HepG2 (cell line): ENCODE data around the gene NOTUM. TPM values are rescaled to one million over a fixed set of nuclear protein-coding genes. Genes with fewer than 3 reads are reported as not detected.

Source experiments
- BORCS8-MEF2B ChIP-seq: sonication (generic); formaldehyde crosslinking; IDR thresholded peaks from 2 replicates; pipeline ENCODE4 v1.8.0; 2022; ENCODE audit warnings: mild to moderate bottlenecking, missing genetic modification reagents
- DPF2 ChIP-seq: sonication (generic); formaldehyde crosslinking; IDR thresholded peaks from 2 replicates; pipeline ENCODE4 v1.4.0; 2020; ENCODE audit warnings: mild to moderate bottlenecking, low read depth, missing genetic modification reagents, borderline replicate concordance
- FOXA3 ChIP-seq: IDR thresholded peaks from 2 replicates; pipeline ENCODE4 v1.6.1; 2016; ENCODE audit warnings: missing genetic modification reagents, missing compliant biosample characterization
- GABPB1 ChIP-seq: IDR thresholded peaks from 2 replicates; pipeline ENCODE4 v1.6.1; 2016; ENCODE audit warnings: mild to moderate bottlenecking, missing genetic modification reagents, moderate library complexity, missing compliant biosample characterization
- MTF2 ChIP-seq: sonication (generic); formaldehyde crosslinking; IDR thresholded peaks from 2 replicates; pipeline ENCODE4 v1.5.0; 2020; ENCODE audit warnings: missing genetic modification reagents, borderline replicate concordance
- NKX3-1 ChIP-seq: sonication (generic); formaldehyde crosslinking; IDR thresholded peaks from 2 replicates; pipeline ENCODE4 v1.5.0; 2020; ENCODE audit warnings: missing genetic modification reagents
- NONO ChIP-seq, 2 experiments: fragments of 450-650 bp in 1 of 2; sonication (generic) in 1 of 2; formaldehyde crosslinking in 1 of 2; IDR thresholded peaks in 1 of 2; conservative IDR thresholded peaks in 1 of 2; 2 replicates each; pipeline versions ENCODE4 v1.6.1 to v1.8.0; 2017 to 2022; ENCODE audit warnings: mild to moderate bottlenecking in 1 of 2, missing genetic modification reagents in 1 of 2, moderate library complexity in 1 of 2
- NPAS2 ChIP-seq: sonication (generic); formaldehyde crosslinking; IDR thresholded peaks from 2 replicates; pipeline ENCODE4 v1.8.0; 2022; ENCODE audit warnings: mild to moderate bottlenecking, missing genetic modification reagents, borderline replicate concordance
- NR2F6 ChIP-seq, 2 experiments: IDR thresholded peaks; 2 replicates each; pipeline ENCODE4 v1.6.1; 2016; ENCODE audit warnings: antibody characterized with exemption in 1 of 2, mild to moderate bottlenecking in 1 of 2
- PHF21A ChIP-seq: sonication (generic); formaldehyde crosslinking; IDR thresholded peaks from 2 replicates; pipeline ENCODE4 v1.5.0; 2020; ENCODE audit warnings: mild to moderate bottlenecking, missing genetic modification reagents
- RARA ChIP-seq: IDR thresholded peaks from 2 replicates; pipeline ENCODE4 v1.6.1; 2016; ENCODE audit warnings: missing genetic modification reagents, missing compliant biosample characterization
- ZMYM2 ChIP-seq: sonication (generic); formaldehyde crosslinking; IDR thresholded peaks from 2 replicates; pipeline ENCODE4 v1.8.0; 2022; ENCODE audit warnings: mild to moderate bottlenecking, missing genetic modification reagents
- ZNF121 ChIP-seq: sonication (generic); formaldehyde crosslinking; IDR thresholded peaks from 2 replicates; pipeline ENCODE4 v1.5.0; 2020; ENCODE audit warnings: mild to moderate bottlenecking, missing genetic modification reagents
- ZNF224 ChIP-seq: sonication (generic); formaldehyde crosslinking; IDR thresholded peaks from 2 replicates; pipeline ENCODE4 v1.5.0; 2020; ENCODE audit warnings: mild to moderate bottlenecking, missing genetic modification reagents
- ZNF549 ChIP-seq: sonication (generic); formaldehyde crosslinking; IDR thresholded peaks from 2 replicates; pipeline ENCODE4 v1.5.0; 2020; ENCODE audit warnings: missing genetic modification reagents
- ZNF569 ChIP-seq: sonication (generic); formaldehyde crosslinking; IDR thresholded peaks from 2 replicates; pipeline ENCODE4 v1.5.0; 2020; ENCODE audit warnings: mild to moderate bottlenecking, missing genetic modification reagents, moderate library complexity, borderline replicate concordance
- ZNF749 ChIP-seq: sonication (generic); formaldehyde crosslinking; IDR thresholded peaks from 2 replicates; pipeline ENCODE4 v1.8.0; 2022; ENCODE audit warnings: mild to moderate bottlenecking, missing genetic modification reagents, moderate library complexity, borderline replicate concordance
- polyA plus RNA-seq, 8 experiments: library from polyadenylated mRNA; depleted of rRNA in 3 of 8; stranded (reverse) in 7 of 8; unstranded in 1 of 8; fragments of >200 nt; fragmentation: Illumina TruSeq in 4 of 8; extraction: Trizol in 4 of 8; gene quantifications; 2 replicates each; pipeline versions ENCODE4 v1.2.1 to v1.2.3, GENCODE V29; 2011 to 2016; ENCODE audit warnings: low read depth in 4 of 8, missing spikeins in 1 of 8, mixed read lengths in 1 of 8; ENCODE audit not compliant: insufficient read depth in 1 of 8
- total RNA-seq, 5 experiments: library from RNA; depleted of rRNA; stranded (reverse); fragments of >200 nt; fragmentation: Illumina TruSeq; extraction: Trizol; gene quantifications; 2 replicates each; pipeline ENCODE4 v1.2.3, GENCODE V29; 2016; ENCODE audit warnings: low read depth in 1 of 5
- TF ChIP-seq, protein P1 (sequence below): sonication (generic); formaldehyde crosslinking; IDR thresholded peaks from 2 replicates; pipeline ENCODE4 v1.5.1; 2020; ENCODE audit warnings: mild to moderate bottlenecking, missing genetic modification reagents, moderate library complexity
- TF ChIP-seq, protein P2 (sequence below): sonication (generic); formaldehyde crosslinking; IDR thresholded peaks from 2 replicates; pipeline ENCODE4 v1.4.0; 2020; ENCODE audit warnings: mild to moderate bottlenecking, missing genetic modification reagents

Gene NOTUM
- total and polyA plus RNA-seq, 2 of the 13 experiments (the other 11 are each of a cell fraction or from before 2014, with no cell fraction given) = 150 to 160 TPM

DNA sequence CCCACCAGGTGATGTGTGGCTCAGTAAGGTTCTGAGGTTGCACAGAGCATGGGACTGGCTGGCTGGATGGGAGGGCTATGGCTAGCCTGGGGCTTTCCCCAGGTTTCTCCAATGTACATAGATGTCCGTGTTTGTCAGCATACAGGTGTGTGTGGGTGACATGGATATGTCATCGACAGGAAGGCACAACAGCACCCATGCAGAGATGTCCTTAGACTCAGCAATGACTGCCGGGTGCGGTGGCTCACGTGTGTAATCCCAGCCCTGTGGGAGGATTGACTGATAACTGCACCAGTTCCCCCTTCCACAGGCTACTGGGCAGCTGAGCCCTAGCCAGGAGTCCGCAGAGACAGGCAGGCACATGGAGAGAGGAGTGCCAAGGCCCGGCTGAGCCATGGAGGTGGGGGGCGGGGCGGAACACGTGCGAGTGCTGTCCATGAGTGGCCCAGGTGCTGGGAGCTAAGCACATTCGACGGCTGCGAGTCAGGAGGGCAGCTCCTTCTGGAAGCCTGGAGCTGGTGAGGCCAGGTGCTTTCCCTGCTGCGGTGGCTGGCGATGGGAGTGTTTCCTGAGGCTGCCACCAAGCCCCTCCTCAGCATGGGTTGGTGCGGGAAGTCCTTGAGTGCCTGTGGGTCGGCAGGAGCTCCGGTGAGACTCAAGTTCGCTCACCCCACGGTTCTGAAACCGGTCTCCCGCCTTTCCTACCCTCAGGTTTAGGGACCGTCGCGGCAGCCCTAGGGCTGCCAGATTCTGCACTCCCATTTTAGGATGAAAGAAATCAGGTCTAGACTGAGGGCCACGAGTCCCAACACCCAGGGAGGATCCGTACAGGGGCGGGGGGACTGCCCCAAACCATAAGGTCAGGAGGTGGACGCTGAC lies 15.6 kb upstream of the NOTUM start (continued):
- TF ChIP-seq DPF2 = 0 out of 2 replicates have a peak, but pooled peaks have one; percentile 11
- peak; percentile 92 for TF ChIP-seq MTF2 (CRISPR knock-in tag)
- 0 out of 2 replicates have a peak, but pooled peaks have one; percentile 7 for TF ChIP-seq RARA (CRISPR knock-in tag)
- peak; percentile 23; the same call in 1 of the 2 replicates for TF ChIP-seq NR2F6 (IDR thresholded peaks at IDR 0.05)
- no peak for TF ChIP-seq NR2F6 (CRISPR knock-in tag; IDR thresholded peaks at IDR 0.05)
- TF ChIP-seq ZNF549 (CRISPR knock-in tag) = no peak
- 0 out of 2 replicates have a peak, but pooled peaks have one; percentile 1 for TF ChIP-seq PHF21A
- TF ChIP-seq, protein P1, sequence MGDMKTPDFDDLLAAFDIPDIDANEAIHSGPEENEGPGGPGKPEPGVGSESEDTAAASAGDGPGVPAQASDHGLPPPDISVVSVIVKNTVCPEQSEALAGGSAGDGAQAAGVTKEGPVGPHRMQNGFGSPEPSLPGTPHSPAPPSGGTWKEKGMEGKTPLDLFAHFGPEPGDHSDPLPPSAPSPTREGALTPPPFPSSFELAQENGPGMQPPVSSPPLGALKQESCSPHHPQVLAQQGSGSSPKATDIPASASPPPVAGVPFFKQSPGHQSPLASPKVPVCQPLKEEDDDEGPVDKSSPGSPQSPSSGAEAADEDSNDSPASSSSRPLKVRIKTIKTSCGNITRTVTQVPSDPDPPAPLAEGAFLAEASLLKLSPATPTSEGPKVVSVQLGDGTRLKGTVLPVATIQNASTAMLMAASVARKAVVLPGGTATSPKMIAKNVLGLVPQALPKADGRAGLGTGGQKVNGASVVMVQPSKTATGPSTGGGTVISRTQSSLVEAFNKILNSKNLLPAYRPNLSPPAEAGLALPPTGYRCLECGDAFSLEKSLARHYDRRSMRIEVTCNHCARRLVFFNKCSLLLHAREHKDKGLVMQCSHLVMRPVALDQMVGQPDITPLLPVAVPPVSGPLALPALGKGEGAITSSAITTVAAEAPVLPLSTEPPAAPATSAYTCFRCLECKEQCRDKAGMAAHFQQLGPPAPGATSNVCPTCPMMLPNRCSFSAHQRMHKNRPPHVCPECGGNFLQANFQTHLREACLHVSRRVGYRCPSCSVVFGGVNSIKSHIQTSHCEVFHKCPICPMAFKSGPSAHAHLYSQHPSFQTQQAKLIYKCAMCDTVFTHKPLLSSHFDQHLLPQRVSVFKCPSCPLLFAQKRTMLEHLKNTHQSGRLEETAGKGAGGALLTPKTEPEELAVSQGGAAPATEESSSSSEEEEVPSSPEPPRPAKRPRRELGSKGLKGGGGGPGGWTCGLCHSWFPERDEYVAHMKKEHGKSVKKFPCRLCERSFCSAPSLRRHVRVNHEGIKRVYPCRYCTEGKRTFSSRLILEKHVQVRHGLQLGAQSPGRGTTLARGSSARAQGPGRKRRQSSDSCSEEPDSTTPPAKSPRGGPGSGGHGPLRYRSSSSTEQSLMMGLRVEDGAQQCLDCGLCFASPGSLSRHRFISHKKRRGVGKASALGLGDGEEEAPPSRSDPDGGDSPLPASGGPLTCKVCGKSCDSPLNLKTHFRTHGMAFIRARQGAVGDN = peak; percentile 98
- peak; percentile 20; the same call in 1 of the 2 replicates for TF ChIP-seq ZNF749 (CRISPR knock-in tag)
- peak; percentile 32 for TF ChIP-seq FOXA3 (CRISPR knock-in tag)
- TF ChIP-seq NKX3-1 = peak; percentile 0; the same call in 1 of the 2 replicates
- TF ChIP-seq ZNF121 (CRISPR knock-in tag) = peak; percentile 75
- no peak for TF ChIP-seq NPAS2
- TF ChIP-seq NONO (IDR thresholded peaks at IDR 0.05) = no peak
- TF ChIP-seq NONO (CRISPR knock-in tag; conservative IDR thresholded peaks at IDR 0.05) = peak; percentile 49; the same call in 1 of the 2 replicates
- peak; percentile 43 for TF ChIP-seq ZMYM2 (CRISPR knock-in tag)
- TF ChIP-seq BORCS8-MEF2B (CRISPR knock-in tag) = 0 out of 2 replicates have a peak, but pooled peaks have one; percentile 27
- TF ChIP-seq ZNF224 (CRISPR knock-in tag) = no peak
- TF ChIP-seq ZNF569 = no peak
- TF ChIP-seq GABPB1 (CRISPR knock-in tag) = peak; percentile 49
- TF ChIP-seq, protein P2, sequence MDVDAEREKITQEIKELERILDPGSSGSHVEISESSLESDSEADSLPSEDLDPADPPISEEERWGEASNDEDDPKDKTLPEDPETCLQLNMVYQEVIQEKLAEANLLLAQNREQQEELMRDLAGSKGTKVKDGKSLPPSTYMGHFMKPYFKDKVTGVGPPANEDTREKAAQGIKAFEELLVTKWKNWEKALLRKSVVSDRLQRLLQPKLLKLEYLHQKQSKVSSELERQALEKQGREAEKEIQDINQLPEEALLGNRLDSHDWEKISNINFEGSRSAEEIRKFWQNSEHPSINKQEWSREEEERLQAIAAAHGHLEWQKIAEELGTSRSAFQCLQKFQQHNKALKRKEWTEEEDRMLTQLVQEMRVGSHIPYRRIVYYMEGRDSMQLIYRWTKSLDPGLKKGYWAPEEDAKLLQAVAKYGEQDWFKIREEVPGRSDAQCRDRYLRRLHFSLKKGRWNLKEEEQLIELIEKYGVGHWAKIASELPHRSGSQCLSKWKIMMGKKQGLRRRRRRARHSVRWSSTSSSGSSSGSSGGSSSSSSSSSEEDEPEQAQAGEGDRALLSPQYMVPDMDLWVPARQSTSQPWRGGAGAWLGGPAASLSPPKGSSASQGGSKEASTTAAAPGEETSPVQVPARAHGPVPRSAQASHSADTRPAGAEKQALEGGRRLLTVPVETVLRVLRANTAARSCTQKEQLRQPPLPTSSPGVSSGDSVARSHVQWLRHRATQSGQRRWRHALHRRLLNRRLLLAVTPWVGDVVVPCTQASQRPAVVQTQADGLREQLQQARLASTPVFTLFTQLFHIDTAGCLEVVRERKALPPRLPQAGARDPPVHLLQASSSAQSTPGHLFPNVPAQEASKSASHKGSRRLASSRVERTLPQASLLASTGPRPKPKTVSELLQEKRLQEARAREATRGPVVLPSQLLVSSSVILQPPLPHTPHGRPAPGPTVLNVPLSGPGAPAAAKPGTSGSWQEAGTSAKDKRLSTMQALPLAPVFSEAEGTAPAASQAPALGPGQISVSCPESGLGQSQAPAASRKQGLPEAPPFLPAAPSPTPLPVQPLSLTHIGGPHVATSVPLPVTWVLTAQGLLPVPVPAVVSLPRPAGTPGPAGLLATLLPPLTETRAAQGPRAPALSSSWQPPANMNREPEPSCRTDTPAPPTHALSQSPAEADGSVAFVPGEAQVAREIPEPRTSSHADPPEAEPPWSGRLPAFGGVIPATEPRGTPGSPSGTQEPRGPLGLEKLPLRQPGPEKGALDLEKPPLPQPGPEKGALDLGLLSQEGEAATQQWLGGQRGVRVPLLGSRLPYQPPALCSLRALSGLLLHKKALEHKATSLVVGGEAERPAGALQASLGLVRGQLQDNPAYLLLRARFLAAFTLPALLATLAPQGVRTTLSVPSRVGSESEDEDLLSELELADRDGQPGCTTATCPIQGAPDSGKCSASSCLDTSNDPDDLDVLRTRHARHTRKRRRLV = 0 out of 2 replicates have a peak, but pooled peaks have one; percentile 17
